Keratinocyte (primary cell): ENCODE measurements around the gene OPRD1.

Experiments used
- CTCF ChIP-seq, 3 experiments: IDR thresholded peaks in 1 of 3; conservative IDR thresholded peaks in 1 of 3; optimal IDR thresholded peaks in 1 of 3; 2 replicates in 2 of 3; 3 replicates in 1 of 3; pipeline versions ENCODE3 to v1.5.1; 2011; ENCODE audit warnings: low read length in 3 of 3, mild to moderate bottlenecking in 3 of 3, moderate library complexity in 2 of 3, control low read depth in 1 of 3, inconsistent platforms in 1 of 3; ENCODE audit not compliant: insufficient read depth in 2 of 3; ENCODE audit errors: extremely low read depth in 1 of 3
- EZH2 ChIP-seq: IDR thresholded peaks from one replicate; pipeline ENCODE4 v1.6.1; 2012; ENCODE audit warnings: inconsistent platforms, mild to moderate bottlenecking, low read length, moderate library complexity

GRCh38 chr1:28813931-28814465 is 2.0 kb downstream of the OPRD1 start:
- TF ChIP-seq EZH2 = no peak
- no peak for TF ChIP-seq CTCF (optimal IDR thresholded peaks at IDR 0.05 in 1 of 3, IDR thresholded peaks at IDR 0.05 in 1 of 3, conservative IDR thresholded peaks at IDR 0.05 in 1 of 3; ENCODE audit: extremely low read depth in 1 of 3, insufficient read depth in 2 of 3, low read length in 3 of 3)
